GM12878 (cell line): ENCODE measurements around the gene PPM1A. TPM values are rescaled to one million over a fixed set of nuclear protein-coding genes. Genes with fewer than 3 reads are reported as not detected.
A peak's percentile ranks its signal among the peaks of the same experiment; 100 is the strongest.

Experiments
- ATF3 ChIP-seq: IDR thresholded peaks from 2 replicates; pipeline ENCODE4 v1.6.1; 2011; ENCODE audit warnings: low read depth, mild to moderate bottlenecking, low read length, moderate library complexity, borderline replicate concordance; ENCODE audit errors: extremely low read depth
- E2F4 ChIP-seq: IDR thresholded peaks from 2 replicates; pipeline ENCODE4 v1.6.1; 2012; ENCODE audit warnings: low read depth, low read length, improper control_type of control experiment
- JUND ChIP-seq: IDR thresholded peaks from 2 replicates; pipeline ENCODE4 v1.6.1; 2012; ENCODE audit warnings: low read depth, mild to moderate bottlenecking, low read length, improper control_type of control experiment, moderate library complexity
- KAT2A ChIP-seq: conservative IDR thresholded peaks from 2 replicates; pipeline ENCODE4 v1.6.1; 2011; ENCODE audit warnings: low read depth, low read length; ENCODE audit not compliant: control insufficient read depth
- LARP7 ChIP-seq: fragments of 450-650 bp; IDR thresholded peaks from 2 replicates; pipeline ENCODE4 v1.6.1; 2017; ENCODE audit warnings: mild to moderate bottlenecking
- MYB ChIP-seq: fragments of 150-350 bp; IDR thresholded peaks from 2 replicates; pipeline ENCODE4 v1.6.1; 2014; ENCODE audit warnings: mild to moderate bottlenecking, low read depth, low read length, borderline replicate concordance
- NFYB ChIP-seq: IDR thresholded peaks from 2 replicates; pipeline ENCODE4 v1.6.1; 2011; ENCODE audit warnings: low read depth, mild to moderate bottlenecking, low read length, improper control_type of control experiment, moderate library complexity; ENCODE audit not compliant: insufficient read depth
- NR2F1 ChIP-seq: fragments of 450-650 bp; conservative IDR thresholded peaks from 2 replicates; pipeline ENCODE4 v1.6.1; 2017; ENCODE audit warnings: mild to moderate bottlenecking
- SP1 ChIP-seq: IDR thresholded peaks from one replicate; pipeline ENCODE4 v1.6.1; 2011; ENCODE audit warnings: low read depth, low read length
- SPI1 ChIP-seq: IDR thresholded peaks from 2 replicates; pipeline ENCODE4 v1.6.1; 2011; ENCODE audit warnings: low read depth, mild to moderate bottlenecking, low read length, moderate library complexity, borderline replicate concordance; ENCODE audit not compliant: insufficient read depth
- SREBF1 ChIP-seq: IDR thresholded peaks from 2 replicates; pipeline ENCODE4 v1.6.1; 2012; ENCODE audit warnings: mild to moderate bottlenecking, low read length
- STAT1 ChIP-seq: fragments of 450-650 bp; conservative IDR thresholded peaks from 2 replicates; pipeline ENCODE4 v1.6.1; 2014; ENCODE audit warnings: antibody characterized with exemption, mild to moderate bottlenecking
- SUPT20H ChIP-seq: IDR thresholded peaks from 2 replicates; pipeline ENCODE4 v1.6.1; 2011; ENCODE audit warnings: low read depth, mild to moderate bottlenecking, low read length, moderate library complexity, borderline replicate concordance; ENCODE audit not compliant: control insufficient read depth
- ZNF274 ChIP-seq: IDR thresholded peaks from one replicate; pipeline ENCODE4 v1.8.0; 2011; ENCODE audit not compliant: insufficient read length, insufficient read depth
- ZNF622 ChIP-seq: fragments of 450-650 bp; IDR thresholded peaks from 2 replicates; pipeline ENCODE4 v1.6.1; 2017; ENCODE audit warnings: mild to moderate bottlenecking, inconsistent platforms
- polyA plus RNA-seq, 11 experiments: library from polyadenylated mRNA; depleted of rRNA in 4 of 11; unstranded in 6 of 11; stranded (reverse) in 5 of 11; fragments of >200 nt; fragmentation: Nextera tagmentation in 4 of 11; fragmentation: Illumina TruSeq in 1 of 11; extraction: Ambion mirVana in 4 of 11; extraction: Trizol in 1 of 11; gene quantifications; 1 replicate in 1 of 11; 2 replicates in 10 of 11; pipeline versions ENCODE4 v1.2.1 to v1.2.3, GENCODE V29; 2011 to 2016; ENCODE audit warnings: inconsistent platforms in 2 of 11, missing spikeins in 2 of 11, low read depth in 1 of 11
- total RNA-seq, 4 experiments: library from RNA; depleted of rRNA in 3 of 4; stranded (reverse); fragments of >200 nt in 3 of 4; fragmentation: Illumina TruSeq in 1 of 4; extraction: Trizol in 1 of 4; gene quantifications; 2 replicates each; pipeline versions ENCODE4 v1.2.1 to v1.2.3, GENCODE V29; 2013 to 2021
- TF ChIP-seq, protein P1 (sequence below): IDR thresholded peaks from 2 replicates; pipeline ENCODE4 v1.6.1; 2012; ENCODE audit warnings: low read length, inconsistent platforms
- TF ChIP-seq, protein P2 (sequence below): fragments of 450-650 bp; IDR thresholded peaks from 2 replicates; pipeline ENCODE4 v1.6.1; 2016; ENCODE audit warnings: mild to moderate bottlenecking
- TF ChIP-seq, protein P3 (sequence below): fragments of 450-650 bp; IDR thresholded peaks from 2 replicates; pipeline ENCODE4 v1.6.1; 2017; ENCODE audit warnings: mild to moderate bottlenecking
- TF ChIP-seq, protein P4 (sequence below): fragments of 450-650 bp; IDR thresholded peaks from 2 replicates; pipeline ENCODE4 v1.6.1; 2018; ENCODE audit warnings: borderline replicate concordance, mild to moderate bottlenecking; ENCODE audit not compliant: partially characterized antibody

The PPM1A gene
- total and polyA plus RNA-seq, 10 of the 15 experiments (the other 5 are each of a cell fraction or from before 2014, with no cell fraction given): 16.8 to 124 (median 47.0) TPM

DNA sequence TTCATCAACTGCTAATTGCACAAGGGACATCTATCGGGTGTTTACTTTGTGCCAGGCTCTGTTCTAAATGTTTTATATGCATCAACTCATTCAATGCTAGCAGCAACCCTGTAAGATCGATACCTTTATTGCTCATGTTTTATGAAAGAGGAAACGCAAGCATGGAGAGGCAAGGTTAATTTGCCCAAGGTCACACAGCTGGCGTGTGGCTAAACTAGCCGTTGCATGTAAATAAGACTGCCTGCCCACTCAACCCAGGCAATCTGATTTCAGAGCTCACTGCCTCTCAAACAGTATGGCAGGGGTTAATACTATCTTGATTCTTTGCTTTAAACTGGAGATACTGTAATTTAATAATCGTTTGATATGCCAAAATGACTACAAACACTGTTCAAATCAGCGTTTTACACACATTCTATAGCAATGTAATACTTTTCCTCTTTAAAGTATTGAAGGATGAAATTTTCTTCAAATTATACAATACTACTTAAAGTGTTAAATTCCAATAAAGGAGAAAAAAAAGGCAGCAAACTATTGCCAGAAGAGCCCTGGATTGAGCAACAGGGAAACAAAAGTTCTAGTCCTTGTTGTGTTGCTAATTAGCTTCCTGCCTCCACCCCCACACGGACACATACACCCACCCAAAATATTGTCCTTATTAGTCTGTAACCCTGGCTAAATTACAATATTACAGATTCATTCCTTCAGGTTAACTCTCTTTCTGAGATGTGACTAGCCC lies 44.7 kb upstream of the PPM1A start (continued):
- TF ChIP-seq NR2F1 (peak; percentile 99), MYB (peak; percentile 74), SUPT20H (no peak), NFYB (no peak), STAT1 (no peak), ZNF622 (no peak), LARP7 (no peak), JUND (no peak), E2F4 (no peak), SPI1 (peak; percentile 91), SREBF1 (no peak), ZNF274 (no peak), KAT2A (no peak), SP1 (peak; percentile 51), ATF3 (no peak)
- TF ChIP-seq, protein P1, sequence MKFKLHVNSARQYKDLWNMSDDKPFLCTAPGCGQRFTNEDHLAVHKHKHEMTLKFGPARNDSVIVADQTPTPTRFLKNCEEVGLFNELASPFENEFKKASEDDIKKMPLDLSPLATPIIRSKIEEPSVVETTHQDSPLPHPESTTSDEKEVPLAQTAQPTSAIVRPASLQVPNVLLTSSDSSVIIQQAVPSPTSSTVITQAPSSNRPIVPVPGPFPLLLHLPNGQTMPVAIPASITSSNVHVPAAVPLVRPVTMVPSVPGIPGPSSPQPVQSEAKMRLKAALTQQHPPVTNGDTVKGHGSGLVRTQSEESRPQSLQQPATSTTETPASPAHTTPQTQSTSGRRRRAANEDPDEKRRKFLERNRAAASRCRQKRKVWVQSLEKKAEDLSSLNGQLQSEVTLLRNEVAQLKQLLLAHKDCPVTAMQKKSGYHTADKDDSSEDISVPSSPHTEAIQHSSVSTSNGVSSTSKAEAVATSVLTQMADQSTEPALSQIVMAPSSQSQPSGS: peak; percentile 80
- TF ChIP-seq, protein P2, sequence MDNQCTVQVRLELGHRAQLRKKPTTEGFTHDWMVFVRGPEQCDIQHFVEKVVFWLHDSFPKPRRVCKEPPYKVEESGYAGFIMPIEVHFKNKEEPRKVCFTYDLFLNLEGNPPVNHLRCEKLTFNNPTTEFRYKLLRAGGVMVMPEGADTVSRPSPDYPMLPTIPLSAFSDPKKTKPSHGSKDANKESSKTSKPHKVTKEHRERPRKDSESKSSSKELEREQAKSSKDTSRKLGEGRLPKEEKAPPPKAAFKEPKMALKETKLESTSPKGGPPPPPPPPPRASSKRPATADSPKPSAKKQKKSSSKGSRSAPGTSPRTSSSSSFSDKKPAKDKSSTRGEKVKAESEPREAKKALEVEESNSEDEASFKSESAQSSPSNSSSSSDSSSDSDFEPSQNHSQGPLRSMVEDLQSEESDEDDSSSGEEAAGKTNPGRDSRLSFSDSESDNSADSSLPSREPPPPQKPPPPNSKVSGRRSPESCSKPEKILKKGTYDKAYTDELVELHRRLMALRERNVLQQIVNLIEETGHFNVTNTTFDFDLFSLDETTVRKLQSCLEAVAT: no peak
- TF ChIP-seq, protein P3, sequence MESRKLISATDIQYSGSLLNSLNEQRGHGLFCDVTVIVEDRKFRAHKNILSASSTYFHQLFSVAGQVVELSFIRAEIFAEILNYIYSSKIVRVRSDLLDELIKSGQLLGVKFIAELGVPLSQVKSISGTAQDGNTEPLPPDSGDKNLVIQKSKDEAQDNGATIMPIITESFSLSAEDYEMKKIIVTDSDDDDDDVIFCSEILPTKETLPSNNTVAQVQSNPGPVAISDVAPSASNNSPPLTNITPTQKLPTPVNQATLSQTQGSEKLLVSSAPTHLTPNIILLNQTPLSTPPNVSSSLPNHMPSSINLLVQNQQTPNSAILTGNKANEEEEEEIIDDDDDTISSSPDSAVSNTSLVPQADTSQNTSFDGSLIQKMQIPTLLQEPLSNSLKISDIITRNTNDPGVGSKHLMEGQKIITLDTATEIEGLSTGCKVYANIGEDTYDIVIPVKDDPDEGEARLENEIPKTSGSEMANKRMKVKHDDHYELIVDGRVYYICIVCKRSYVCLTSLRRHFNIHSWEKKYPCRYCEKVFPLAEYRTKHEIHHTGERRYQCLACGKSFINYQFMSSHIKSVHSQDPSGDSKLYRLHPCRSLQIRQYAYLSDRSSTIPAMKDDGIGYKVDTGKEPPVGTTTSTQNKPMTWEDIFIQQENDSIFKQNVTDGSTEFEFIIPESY: no peak
- TF ChIP-seq, protein P4, sequence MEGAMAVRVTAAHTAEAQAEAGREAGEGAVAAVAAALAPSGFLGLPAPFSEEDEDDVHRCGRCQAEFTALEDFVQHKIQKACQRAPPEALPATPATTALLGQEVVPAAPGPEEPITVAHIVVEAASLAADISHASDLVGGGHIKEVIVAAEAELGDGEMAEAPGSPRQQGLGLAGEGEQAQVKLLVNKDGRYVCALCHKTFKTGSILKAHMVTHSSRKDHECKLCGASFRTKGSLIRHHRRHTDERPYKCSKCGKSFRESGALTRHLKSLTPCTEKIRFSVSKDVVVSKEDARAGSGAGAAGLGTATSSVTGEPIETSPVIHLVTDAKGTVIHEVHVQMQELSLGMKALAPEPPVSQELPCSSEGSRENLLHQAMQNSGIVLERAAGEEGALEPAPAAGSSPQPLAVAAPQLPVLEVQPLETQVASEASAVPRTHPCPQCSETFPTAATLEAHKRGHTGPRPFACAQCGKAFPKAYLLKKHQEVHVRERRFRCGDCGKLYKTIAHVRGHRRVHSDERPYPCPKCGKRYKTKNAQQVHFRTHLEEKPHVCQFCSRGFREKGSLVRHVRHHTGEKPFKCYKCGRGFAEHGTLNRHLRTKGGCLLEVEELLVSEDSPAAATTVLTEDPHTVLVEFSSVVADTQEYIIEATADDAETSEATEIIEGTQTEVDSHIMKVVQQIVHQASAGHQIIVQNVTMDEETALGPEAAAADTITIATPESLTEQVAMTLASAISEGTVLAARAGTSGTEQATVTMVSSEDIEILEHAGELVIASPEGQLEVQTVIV: no peak
